ENCODE data around the gene ORM1.

- TF ChIP-seq CTCF (IDR thresholded peaks at IDR 0.05), result no peak
- no peak for TF ChIP-seq POLR2A (IDR thresholded peaks at IDR 0.05)
- no peak for TF ChIP-seq POLR2AphosphoS5 (IDR thresholded peaks at IDR 0.05)
Observed at GRCh38 chr9:114366334-114367128, 43.6 kb downstream of the ORM1 start.
